Panc1 (cell line): Measurements from ENCODE around the gene CEP164. TPM values are rescaled to one million over a fixed set of nuclear protein-coding genes. Genes with fewer than 3 reads are reported as not detected.

Experiments used
- ATAC-seq: fragments of 200-7000 bp; cut with Tn5 transposase; 2 replicates; pipeline ENCODE4 v1.9.1; 2020; ENCODE audit warnings: mild to moderate bottlenecking, moderate library complexity
- BruUV-seq: library from RNA; stranded (reverse); fragments of 400-500 nt; replicated peaks from 2 replicates; lab custom pipeline; 2021; lab: Mats Ljungman, UMichigan
- CTCF ChIA-PET: fragments of 300-600 bp; sonication (Branson Sonifier 250); formaldehyde crosslinking; loops from one replicate; lab custom pipeline; 2022; ENCODE audit warnings: antibody characterized with exemption; lab: Charles Lee
- POLR2A ChIA-PET: fragments of 300-600 bp; sonication (Branson Sonifier 250); formaldehyde crosslinking; loops from one replicate; lab custom pipeline; 2022; ENCODE audit warnings: antibody characterized with exemption; lab: Charles Lee
- DNase-seq: peaks from one replicate; pipeline ENCODE4 v3.0.0-alpha.2; 2010; ENCODE audit warnings: low read depth, low spot score
- H3K27ac ChIP-seq: 2 replicates; pipeline ENCODE4 v1.5.1; 2011; ENCODE audit warnings: mild to moderate bottlenecking, low read length, inconsistent platforms
- H3K27me3 ChIP-seq: fragments of 200-500 bp; sonication (Bioruptor generic); 2 replicates; pipeline ENCODE4 v1.6.0; 2014; ENCODE audit warnings: low read length, inconsistent platforms; ENCODE audit not compliant: control insufficient read depth, insufficient read depth
- H3K36me3 ChIP-seq: fragments of 200-500 bp; sonication (Bioruptor generic); 2 replicates; pipeline ENCODE4 v1.5.1; 2014; ENCODE audit warnings: inconsistent platforms, mild to moderate bottlenecking, low read length, moderate library complexity; ENCODE audit not compliant: control insufficient read depth, insufficient read depth
- H3K4me1 ChIP-seq: 2 replicates; pipeline ENCODE4 v1.5.1; 2011; ENCODE audit warnings: inconsistent platforms, mild to moderate bottlenecking, low read length, moderate library complexity; ENCODE audit not compliant: control insufficient read depth, insufficient read depth
- H3K4me3 ChIP-seq, 2 experiments: 2 replicates each; pipeline ENCODE4 v1.5.1; 2011 to 2012; ENCODE audit warnings: low read depth in 2 of 2, low read length in 2 of 2, mild to moderate bottlenecking in 2 of 2, inconsistent platforms in 1 of 2, moderate library complexity in 1 of 2
- H3K9me3 ChIP-seq: fragments of 200-500 bp; sonication (Bioruptor generic); 2 replicates; pipeline ENCODE4 v1.5.1; 2014; ENCODE audit warnings: low read depth, mild to moderate bottlenecking, inconsistent platforms, low read length, moderate library complexity; ENCODE audit not compliant: control insufficient read depth, insufficient read depth
- POLR2AphosphoS5 ChIP-seq: IDR thresholded peaks from 2 replicates; pipeline ENCODE4 v1.6.1; 2012; ENCODE audit warnings: mild to moderate bottlenecking, low read depth, low read length, moderate library complexity
- REST ChIP-seq, 2 experiments: IDR thresholded peaks; 2 replicates each; pipeline ENCODE4 v1.6.1; 2011 to 2012; ENCODE audit warnings: low read depth in 2 of 2, control low read depth in 1 of 2, low read length in 1 of 2, mild to moderate bottlenecking in 1 of 2, moderate library complexity in 1 of 2; ENCODE audit not compliant: insufficient read depth in 1 of 2
- SIN3A ChIP-seq: IDR thresholded peaks from 2 replicates; pipeline ENCODE4 v1.6.1; 2012; ENCODE audit warnings: low read depth, mild to moderate bottlenecking, low read length, moderate library complexity, borderline replicate concordance; ENCODE audit not compliant: insufficient read depth
- TCF7L2 ChIP-seq: IDR thresholded peaks from 2 replicates; pipeline ENCODE4 v1.6.1; 2011; ENCODE audit warnings: mild to moderate bottlenecking, low read depth, low read length, inconsistent platforms
- in situ Hi-C: cut with HindIII; loops from 2 replicates; pipeline ENCODE4 v1.10.0; 2016; ENCODE audit warnings: low sequenced_read_pairs, low pct_unique_long_range_greater_than_20kb
- intact Hi-C: fragments of 100-400 bp; cut with micrococcal nuclease; formaldehyde crosslinking; loops from one replicate; pipeline ENCODE4 v1.10.0; 2022; ENCODE audit not compliant: unreplicated experiment
- total RNA-seq: library from RNA; stranded (reverse); gene quantifications from one replicate; pipeline ENCODE4 v1.2.1, GENCODE V29; 2021; ENCODE audit not compliant: unreplicated experiment
- TF ChIP-seq, protein P1 (sequence below): fragments of 450-650 bp; IDR thresholded peaks from 2 replicates; pipeline ENCODE4 v1.5.1; 2017; ENCODE audit warnings: mild to moderate bottlenecking

The CEP164 gene
- total RNA-seq, 1 experiment from 2014 or later = 75.4 TPM

GRCh38 chr11:117328375-117329010 is 839 bp downstream of the CEP164 start:
- ATAC-seq (peak; percentile 21), DNase-seq (no peak)
- ChIA-PET CTCF (no interaction called here), POLR2A (interaction anchor here (0.8 to 1.6 kb wide), 3 partner anchors 13 to 389 kb away, joined by 3 to 5 read pairs (median 4); partner anchors contain the start of gene BACE1)
- Histone ChIP-seq H3K4me3 (peak overlapping the region; percentile 71 to 96), H3K9me3 (no peaks in the 10 kb centered on the region), H3K27ac (peak overlapping the region; percentile 90), H3K36me3 (no peaks in the 10 kb centered on the region), H3K4me1 (peaks cover 9% of the 10 kb centered on the region), H3K27me3 (no peaks in the 10 kb centered on the region)
- BruUV-seq = no TSS peak
- intact Hi-C loops = no loop called here
- in situ Hi-C loops = no loop called here
- TF ChIP-seq, protein P1, sequence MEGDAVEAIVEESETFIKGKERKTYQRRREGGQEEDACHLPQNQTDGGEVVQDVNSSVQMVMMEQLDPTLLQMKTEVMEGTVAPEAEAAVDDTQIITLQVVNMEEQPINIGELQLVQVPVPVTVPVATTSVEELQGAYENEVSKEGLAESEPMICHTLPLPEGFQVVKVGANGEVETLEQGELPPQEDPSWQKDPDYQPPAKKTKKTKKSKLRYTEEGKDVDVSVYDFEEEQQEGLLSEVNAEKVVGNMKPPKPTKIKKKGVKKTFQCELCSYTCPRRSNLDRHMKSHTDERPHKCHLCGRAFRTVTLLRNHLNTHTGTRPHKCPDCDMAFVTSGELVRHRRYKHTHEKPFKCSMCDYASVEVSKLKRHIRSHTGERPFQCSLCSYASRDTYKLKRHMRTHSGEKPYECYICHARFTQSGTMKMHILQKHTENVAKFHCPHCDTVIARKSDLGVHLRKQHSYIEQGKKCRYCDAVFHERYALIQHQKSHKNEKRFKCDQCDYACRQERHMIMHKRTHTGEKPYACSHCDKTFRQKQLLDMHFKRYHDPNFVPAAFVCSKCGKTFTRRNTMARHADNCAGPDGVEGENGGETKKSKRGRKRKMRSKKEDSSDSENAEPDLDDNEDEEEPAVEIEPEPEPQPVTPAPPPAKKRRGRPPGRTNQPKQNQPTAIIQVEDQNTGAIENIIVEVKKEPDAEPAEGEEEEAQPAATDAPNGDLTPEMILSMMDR = no peak
- TF ChIP-seq POLR2AphosphoS5 (no peak), REST (IDR thresholded peaks at IDR 0.05; ENCODE audit: insufficient read depth in 1 of 2, low read depth in 2 of 2, low read length in 1 of 2) (no peak), SIN3A (no peak), TCF7L2 (no peak)

DNA sequence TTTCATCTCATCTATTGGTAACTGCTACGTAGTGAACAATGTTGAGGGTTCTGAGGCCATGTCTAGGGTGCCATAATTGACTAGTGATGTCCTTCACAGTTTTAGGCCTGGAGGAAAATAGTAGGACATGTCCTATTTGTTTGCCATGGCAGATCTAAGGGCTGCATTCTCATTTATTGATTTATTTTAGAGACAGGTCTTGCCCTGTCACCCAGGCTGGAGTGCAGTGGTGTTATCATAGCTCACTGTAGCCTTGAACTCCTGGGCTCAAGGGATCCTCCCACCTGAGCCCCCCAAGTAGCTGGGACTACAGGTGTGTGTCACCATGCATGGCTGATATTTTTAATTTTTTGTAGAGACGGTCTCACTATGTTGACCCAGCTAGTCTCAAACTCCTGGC is 5.2 kb downstream of the CEP164 start:
- no peak for ATAC-seq
- Histone ChIP-seq H3K27ac (no peak overlapping the region), H3K36me3 (no peaks in the 10 kb centered on the region), H3K9me3 (no peaks in the 10 kb centered on the region), H3K4me3 (no peak overlapping the region), H3K4me1 (peaks cover 9% of the 10 kb centered on the region), H3K27me3 (no peaks in the 10 kb centered on the region)
- in situ Hi-C loops (no loop called here), intact Hi-C loops (no loop called here)
- no TSS peak for BruUV-seq
- DNase-seq = no peak
- ChIA-PET POLR2A (interaction anchor here (1.0 kb wide), 1 partner anchor 9 kb away, joined by 5 read pairs; no protein-coding TSS in a partner anchor), CTCF (no interaction called here)
- TF ChIP-seq TCF7L2 (no peak), REST (IDR thresholded peaks at IDR 0.05; ENCODE audit: insufficient read depth in 1 of 2, low read depth in 2 of 2, low read length in 1 of 2) (no peak), POLR2AphosphoS5 (no peak), SIN3A (no peak)
- TF ChIP-seq, protein P1 = no peak
